ENCODE results near the gene MYH16.

MYH16 gene

GRCh38 chr7:99359465-99360154, 87.0 kb downstream of the MYH16 start:
- no peak overlapping the region for H3K9ac ChIP-seq (ENCODE audit: low read length)
- H3K36me3 ChIP-seq (replicated peaks; ENCODE audit: insufficient read depth, low read length), result 0 out of 2 replicates have a peak, but pooled peaks cover 3% of the 10 kb centered on the region
- no peak overlapping the region for H3K27ac ChIP-seq (ENCODE audit: low read length)
- no peaks in the 10 kb centered on the region for H3K9me3 ChIP-seq (replicated peaks; ENCODE audit: insufficient read depth, low read length)
- H3K27me3 ChIP-seq (replicated peaks; ENCODE audit: insufficient read depth, low read length), result no peaks in the 10 kb centered on the region
- no peaks in the 10 kb centered on the region for H3K79me2 ChIP-seq (ENCODE audit: low read length)
- H2AFZ ChIP-seq (ENCODE audit: low read length), result no peak overlapping the region
- H4K20me1 ChIP-seq (ENCODE audit: insufficient read depth, low read length), result no peaks in the 10 kb centered on the region
- TF ChIP-seq EZH2 (optimal IDR thresholded peaks at IDR 0.05; ENCODE audit: low read depth, low read length) (no peak), CTCF (IDR thresholded peaks at IDR 0.05; ENCODE audit: low read length) (no peak), EZH2phosphoT487 (IDR thresholded peaks at IDR 0.05; ENCODE audit: low read length) (no peak)
- no peak for DNase-seq
- no peaks in the 10 kb centered on the region for H3F3A ChIP-seq (ENCODE audit: insufficient read depth, low read length)
- H3K4me3 ChIP-seq (ENCODE audit: low read length), result no peak overlapping the region
- no peaks in the 10 kb centered on the region for H3K4me1 ChIP-seq (ENCODE audit: low read length)
- H3K4me2 ChIP-seq (ENCODE audit: low read depth, low read length), result no peak overlapping the region
- H3K9me2 ChIP-seq (replicated peaks; ENCODE audit: insufficient read depth, low read length), result no peaks in the 10 kb centered on the region
